WTC11 (cell line): ENCODE results near the gene RIPK3. TPM values are rescaled to one million over a fixed set of nuclear protein-coding genes. Genes with fewer than 3 reads are reported as not detected.

Experiments used
- ATAC-seq: fragments of 200-7000 bp; cut with Tn5 transposase; 2 replicates; pipeline ENCODE4 v1.10.0; 2021; ENCODE audit warnings: mild to moderate bottlenecking, moderate library complexity
- CTCF ChIA-PET: fragments of 300-600 bp; sonication (Branson Sonifier 250); formaldehyde crosslinking; loops from one replicate; lab custom pipeline; 2021; ENCODE audit warnings: antibody characterized with exemption; lab: Charles Lee
- POLR2A ChIA-PET: fragments of 350-600 bp; sonication (Branson Sonifier 250); formaldehyde crosslinking; loops from one replicate; lab custom pipeline; 2021; ENCODE audit warnings: antibody characterized with exemption; lab: Charles Lee
- DNase-seq: peaks from one replicate; pipeline ENCODE4 v3.0.0; 2021; ENCODE audit warnings: low spot score
- H3K27ac Mint-ChIP-seq: 2 replicates; pipeline ENCODE4 v1.8.0; 2021; ENCODE audit warnings: mixed read lengths
- H3K27me3 Mint-ChIP-seq: 2 replicates; pipeline ENCODE4 v1.8.0; 2021; ENCODE audit warnings: low read depth, mild to moderate bottlenecking, moderate library complexity, mixed read lengths
- H3K36me3 Mint-ChIP-seq: 2 replicates; pipeline ENCODE4 v1.8.0; 2021; ENCODE audit warnings: mixed read lengths
- H3K4me1 Mint-ChIP-seq: 2 replicates; pipeline ENCODE4 v1.8.0; 2022; ENCODE audit warnings: mixed read lengths
- H3K4me3 Mint-ChIP-seq: 2 replicates; pipeline ENCODE4 v1.8.0; 2021; ENCODE audit warnings: mild to moderate bottlenecking, moderate library complexity, mixed read lengths
- H3K9me3 Mint-ChIP-seq: 2 replicates; pipeline ENCODE4 v1.8.0; 2021; ENCODE audit warnings: mixed read lengths
- CTCF ChIP-seq: fragments of 200-600 bp; IDR thresholded peaks from 2 replicates; pipeline ENCODE4 v1.8.0; 2022; ENCODE audit warnings: antibody characterized with exemption
- E2F1 ChIP-seq: sonication (generic); formaldehyde crosslinking; IDR thresholded peaks from 2 replicates; pipeline ENCODE4 v1.8.0; 2022; ENCODE audit warnings: mild to moderate bottlenecking, missing genetic modification reagents
- ETV6 ChIP-seq: sonication (generic); formaldehyde crosslinking; IDR thresholded peaks from 2 replicates; pipeline ENCODE4 v1.8.1; 2022; ENCODE audit warnings: mild to moderate bottlenecking, missing genetic modification reagents
- FOXJ3 ChIP-seq: sonication (generic); formaldehyde crosslinking; IDR thresholded peaks from 2 replicates; pipeline ENCODE4 v1.9.0; 2021; ENCODE audit warnings: missing genetic modification reagents, mild to moderate bottlenecking, borderline replicate concordance
- FOXP1 ChIP-seq: sonication (generic); formaldehyde crosslinking; IDR thresholded peaks from 2 replicates; pipeline ENCODE4 v1.8.0; 2022; ENCODE audit warnings: missing genetic modification reagents, mild to moderate bottlenecking, moderate library complexity, borderline replicate concordance
- JUN ChIP-seq: sonication (generic); formaldehyde crosslinking; IDR thresholded peaks from 2 replicates; pipeline ENCODE4 v1.8.0; 2023; ENCODE audit warnings: mild to moderate bottlenecking, missing genetic modification reagents
- NR1H2 ChIP-seq: sonication (generic); formaldehyde crosslinking; IDR thresholded peaks from 2 replicates; pipeline ENCODE4 v1.9.0; 2021; ENCODE audit warnings: mild to moderate bottlenecking, moderate library complexity, missing genetic modification reagents
- NR2C2 ChIP-seq: sonication (generic); formaldehyde crosslinking; IDR thresholded peaks from 2 replicates; pipeline ENCODE4 v1.8.0; 2022; ENCODE audit warnings: mild to moderate bottlenecking, missing genetic modification reagents
- RELA ChIP-seq: sonication (generic); formaldehyde crosslinking; IDR thresholded peaks from 2 replicates; pipeline ENCODE4 v1.8.1; 2022; ENCODE audit warnings: missing genetic modification reagents, mild to moderate bottlenecking, borderline replicate concordance
- SMAD3 ChIP-seq: sonication (generic); formaldehyde crosslinking; IDR thresholded peaks from 2 replicates; pipeline ENCODE4 v1.8.0; 2022; ENCODE audit warnings: missing genetic modification reagents, mild to moderate bottlenecking, borderline replicate concordance
- SP1 ChIP-seq: sonication (generic); formaldehyde crosslinking; conservative IDR thresholded peaks from 2 replicates; pipeline ENCODE4 v1.8.1; 2022; ENCODE audit warnings: missing genetic modification reagents
- TCF7 ChIP-seq: sonication (generic); formaldehyde crosslinking; IDR thresholded peaks from 2 replicates; pipeline ENCODE4 v1.8.0; 2022; ENCODE audit warnings: mild to moderate bottlenecking, low read depth, missing genetic modification reagents, moderate library complexity
- TP53 ChIP-seq: sonication (generic); formaldehyde crosslinking; IDR thresholded peaks from 2 replicates; pipeline ENCODE4 v1.8.1; 2023; ENCODE audit warnings: mild to moderate bottlenecking, missing genetic modification reagents
- ZNF219 ChIP-seq: sonication (generic); formaldehyde crosslinking; IDR thresholded peaks from 2 replicates; pipeline ENCODE4 v1.8.0; 2023; ENCODE audit warnings: missing genetic modification reagents, mild to moderate bottlenecking, borderline replicate concordance
- ZNF232 ChIP-seq: sonication (generic); formaldehyde crosslinking; IDR thresholded peaks from 2 replicates; pipeline ENCODE4 v1.8.0; 2022; ENCODE audit warnings: mild to moderate bottlenecking, missing genetic modification reagents
- total RNA-seq: library from RNA; stranded (reverse); gene quantifications from 3 replicates; pipeline ENCODE4 v1.2.3, GENCODE V29; 2021
- TF ChIP-seq, protein P1 (sequence below): fragments of 250-450 bp; sonication (Bioruptor Pico); IDR thresholded peaks from 2 replicates; pipeline ENCODE4 v1.9.0; 2021; ENCODE audit warnings: mild to moderate bottlenecking, borderline replicate concordance
- TF ChIP-seq, protein P2 (sequence below): sonication (generic); formaldehyde crosslinking; IDR thresholded peaks from 2 replicates; pipeline ENCODE4 v1.8.1; 2023; ENCODE audit warnings: mild to moderate bottlenecking, moderate library complexity, missing genetic modification reagents
- TF ChIP-seq, protein P3 (sequence below): sonication (generic); formaldehyde crosslinking; IDR thresholded peaks from 2 replicates; pipeline ENCODE4 v1.8.0; 2022; ENCODE audit warnings: mild to moderate bottlenecking, missing genetic modification reagents
- TF ChIP-seq, protein P4 (sequence below): sonication (generic); formaldehyde crosslinking; conservative IDR thresholded peaks from 2 replicates; pipeline ENCODE4 v1.8.1; 2022; ENCODE audit warnings: mild to moderate bottlenecking, missing genetic modification reagents

Gene RIPK3
- total RNA-seq, 1 experiment from 2014 or later, result 0.83 TPM

DNA sequence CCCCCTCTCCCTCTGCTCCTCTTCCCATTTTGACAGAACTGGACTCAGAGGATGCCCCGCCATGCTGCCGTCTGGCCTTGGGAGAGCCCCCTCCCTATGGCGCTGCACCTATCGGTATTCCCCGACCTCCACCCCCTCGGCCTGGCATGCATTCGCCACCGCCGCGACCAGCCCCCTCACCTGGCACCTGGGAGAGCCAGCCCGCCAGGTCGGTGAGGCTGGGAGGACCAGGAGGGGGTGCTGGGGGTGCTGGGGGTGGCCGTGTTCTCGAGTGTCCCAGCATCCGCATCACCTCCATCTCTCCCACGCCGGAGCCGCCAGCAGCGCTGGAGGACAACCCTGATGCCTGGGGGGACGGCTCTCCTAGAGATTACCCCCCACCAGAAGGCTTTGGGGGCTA is 29.7 kb upstream of the RIPK3 start:
- peak overlapping the region; percentile 74; the same call in 1 of the 2 replicates for H3K27ac Mint-ChIP-seq
- CTCF ChIA-PET, result interaction anchor here (1.0 to 3.7 kb wide), 6 partner anchors 36 to 67 kb away, joined by 3 to 29 read pairs (median 6); partner anchors contain the start of genes CBLN3, CIDEB and KHNYN
- DNase-seq, result peak; percentile 14
- ATAC-seq, result no peak
- no peaks in the 10 kb centered on the region for H3K9me3 Mint-ChIP-seq
- peak overlapping the region; percentile 73 for H3K4me3 Mint-ChIP-seq
- TF ChIP-seq, protein P1, sequence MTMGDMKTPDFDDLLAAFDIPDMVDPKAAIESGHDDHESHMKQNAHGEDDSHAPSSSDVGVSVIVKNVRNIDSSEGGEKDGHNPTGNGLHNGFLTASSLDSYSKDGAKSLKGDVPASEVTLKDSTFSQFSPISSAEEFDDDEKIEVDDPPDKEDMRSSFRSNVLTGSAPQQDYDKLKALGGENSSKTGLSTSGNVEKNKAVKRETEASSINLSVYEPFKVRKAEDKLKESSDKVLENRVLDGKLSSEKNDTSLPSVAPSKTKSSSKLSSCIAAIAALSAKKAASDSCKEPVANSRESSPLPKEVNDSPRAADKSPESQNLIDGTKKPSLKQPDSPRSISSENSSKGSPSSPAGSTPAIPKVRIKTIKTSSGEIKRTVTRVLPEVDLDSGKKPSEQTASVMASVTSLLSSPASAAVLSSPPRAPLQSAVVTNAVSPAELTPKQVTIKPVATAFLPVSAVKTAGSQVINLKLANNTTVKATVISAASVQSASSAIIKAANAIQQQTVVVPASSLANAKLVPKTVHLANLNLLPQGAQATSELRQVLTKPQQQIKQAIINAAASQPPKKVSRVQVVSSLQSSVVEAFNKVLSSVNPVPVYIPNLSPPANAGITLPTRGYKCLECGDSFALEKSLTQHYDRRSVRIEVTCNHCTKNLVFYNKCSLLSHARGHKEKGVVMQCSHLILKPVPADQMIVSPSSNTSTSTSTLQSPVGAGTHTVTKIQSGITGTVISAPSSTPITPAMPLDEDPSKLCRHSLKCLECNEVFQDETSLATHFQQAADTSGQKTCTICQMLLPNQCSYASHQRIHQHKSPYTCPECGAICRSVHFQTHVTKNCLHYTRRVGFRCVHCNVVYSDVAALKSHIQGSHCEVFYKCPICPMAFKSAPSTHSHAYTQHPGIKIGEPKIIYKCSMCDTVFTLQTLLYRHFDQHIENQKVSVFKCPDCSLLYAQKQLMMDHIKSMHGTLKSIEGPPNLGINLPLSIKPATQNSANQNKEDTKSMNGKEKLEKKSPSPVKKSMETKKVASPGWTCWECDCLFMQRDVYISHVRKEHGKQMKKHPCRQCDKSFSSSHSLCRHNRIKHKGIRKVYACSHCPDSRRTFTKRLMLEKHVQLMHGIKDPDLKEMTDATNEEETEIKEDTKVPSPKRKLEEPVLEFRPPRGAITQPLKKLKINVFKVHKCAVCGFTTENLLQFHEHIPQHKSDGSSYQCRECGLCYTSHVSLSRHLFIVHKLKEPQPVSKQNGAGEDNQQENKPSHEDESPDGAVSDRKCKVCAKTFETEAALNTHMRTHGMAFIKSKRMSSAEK (CRISPR knock-in tag), result no peak
- TF ChIP-seq ZNF232 (CRISPR knock-in tag), result no peak
- TF ChIP-seq TCF7 (CRISPR knock-in tag), result no peak
- no peak for TF ChIP-seq SMAD3 (CRISPR knock-in tag)
- TF ChIP-seq JUN (CRISPR knock-in tag), result no peak
- no peak for TF ChIP-seq FOXP1
- TF ChIP-seq NR2C2 (CRISPR knock-in tag), result no peak
- TF ChIP-seq E2F1 (CRISPR knock-in tag), result no peak
- TF ChIP-seq ZNF219 (CRISPR knock-in tag), result no peak
- no peak for TF ChIP-seq TP53 (CRISPR knock-in tag)
- no peak for TF ChIP-seq CTCF
- TF ChIP-seq ETV6 (CRISPR knock-in tag), result no peak
- TF ChIP-seq NR1H2 (CRISPR knock-in tag), result no peak
- TF ChIP-seq RELA, result no peak
- peaks cover 2% of the 10 kb centered on the region; the same call in 1 of the 2 replicates for H3K27me3 Mint-ChIP-seq
- peaks cover 4% of the 10 kb centered on the region; the same call in 1 of the 2 replicates for H3K36me3 Mint-ChIP-seq
- POLR2A ChIA-PET, result interaction anchor here (1.3 kb wide), 1 partner anchor 62 kb away, joined by 6 read pairs; no protein-coding TSS in a partner anchor
- H3K4me1 Mint-ChIP-seq, result peaks cover 15% of the 10 kb centered on the region

DNA sequence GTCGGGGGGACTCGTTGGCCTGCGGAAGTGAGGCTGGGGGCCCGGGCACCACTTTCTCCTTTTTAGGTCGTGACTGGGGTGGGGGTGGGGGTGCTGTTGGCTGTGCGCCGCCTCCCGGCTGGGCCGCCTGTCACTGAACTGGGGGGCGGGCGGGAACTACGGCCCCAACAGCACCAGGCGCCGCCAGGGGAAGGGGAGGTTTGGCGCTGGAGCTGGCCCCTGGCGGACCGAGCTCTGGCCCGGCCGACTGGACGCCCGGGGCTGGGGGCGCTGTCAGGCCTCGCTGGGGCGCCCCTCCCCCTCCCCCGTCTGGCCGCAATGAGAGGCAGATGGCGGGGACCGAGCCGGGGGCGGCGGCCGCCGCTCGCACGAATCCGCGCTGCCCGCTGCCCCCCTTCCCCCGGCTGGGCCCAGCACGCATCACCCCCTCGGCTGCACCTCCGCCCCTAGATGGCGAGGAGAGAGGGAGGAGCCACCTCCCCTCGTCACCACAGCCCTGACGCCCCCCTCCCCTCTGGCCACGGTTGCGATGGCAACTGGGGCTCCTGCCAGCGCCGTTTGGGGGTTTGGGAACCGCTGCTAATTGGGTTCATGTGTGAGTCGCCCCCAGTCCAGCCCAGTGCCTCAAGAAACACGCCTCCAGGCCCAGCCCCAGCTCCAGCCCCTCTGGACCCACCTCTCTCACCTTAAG is 28.9 kb upstream of the RIPK3 start:
- POLR2A ChIA-PET, result interaction anchor here (0.6 to 1.4 kb wide), 6 partner anchors 8 to 97 kb away, joined by 3 to 8 read pairs (median 6); partner anchors contain the start of genes NYNRIN and RABGGTA
- Mint-ChIP-seq H3K4me1 (peaks cover 15% of the 10 kb centered on the region), H3K4me3 (peak overlapping the region; percentile 90), H3K9me3 (no peaks in the 10 kb centered on the region), H3K27me3 (peaks cover 2% of the 10 kb centered on the region; the same call in 1 of the 2 replicates), H3K36me3 (peaks cover 4% of the 10 kb centered on the region; the same call in 1 of the 2 replicates), H3K27ac (0 out of 2 replicates have a peak overlapping the region, but pooled peaks have one; percentile 74)
- DNase-seq, result peak; percentile 82
- ATAC-seq, result peak; percentile 25
- CTCF ChIA-PET, result interaction anchor here (0.6 to 2.2 kb wide), 10 partner anchors 8 to 616 kb away, joined by 3 to 24 read pairs (median 3); partner anchors contain the start of genes CIDEB and KHNYN
- TF ChIP-seq, protein P2, sequence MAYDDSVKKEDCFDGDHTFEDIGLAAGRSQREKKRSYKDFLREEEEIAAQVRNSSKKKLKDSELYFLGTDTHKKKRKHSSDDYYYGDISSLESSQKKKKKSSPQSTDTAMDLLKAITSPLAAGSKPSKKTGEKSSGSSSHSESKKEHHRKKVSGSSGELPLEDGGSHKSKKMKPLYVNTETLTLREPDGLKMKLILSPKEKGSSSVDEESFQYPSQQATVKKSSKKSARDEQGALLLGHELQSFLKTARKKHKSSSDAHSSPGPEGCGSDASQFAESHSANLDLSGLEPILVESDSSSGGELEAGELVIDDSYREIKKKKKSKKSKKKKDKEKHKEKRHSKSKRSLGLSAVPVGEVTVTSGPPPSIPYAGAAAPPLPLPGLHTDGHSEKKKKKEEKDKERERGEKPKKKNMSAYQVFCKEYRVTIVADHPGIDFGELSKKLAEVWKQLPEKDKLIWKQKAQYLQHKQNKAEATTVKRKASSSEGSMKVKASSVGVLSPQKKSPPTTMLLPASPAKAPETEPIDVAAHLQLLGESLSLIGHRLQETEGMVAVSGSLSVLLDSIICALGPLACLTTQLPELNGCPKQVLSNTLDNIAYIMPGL (CRISPR knock-in tag), result 0 out of 2 replicates have a peak, but pooled peaks have one; percentile 64
- TF ChIP-seq, protein P3, sequence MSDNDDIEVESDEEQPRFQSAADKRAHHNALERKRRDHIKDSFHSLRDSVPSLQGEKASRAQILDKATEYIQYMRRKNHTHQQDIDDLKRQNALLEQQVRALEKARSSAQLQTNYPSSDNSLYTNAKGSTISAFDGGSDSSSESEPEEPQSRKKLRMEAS (CRISPR knock-in tag), result peak; percentile 36; the same call in 1 of the 2 replicates
- TF ChIP-seq FOXJ3 (CRISPR knock-in tag) (no peak), SP1 (CRISPR knock-in tag) (0 out of 2 replicates have a peak, but pooled peaks have one; percentile 39), ETV6 (CRISPR knock-in tag) (peak; percentile 13; the same call in 1 of the 2 replicates)
- TF ChIP-seq, protein P4, sequence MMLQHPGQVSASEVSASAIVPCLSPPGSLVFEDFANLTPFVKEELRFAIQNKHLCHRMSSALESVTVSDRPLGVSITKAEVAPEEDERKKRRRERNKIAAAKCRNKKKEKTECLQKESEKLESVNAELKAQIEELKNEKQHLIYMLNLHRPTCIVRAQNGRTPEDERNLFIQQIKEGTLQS (CRISPR knock-in tag), result no peak
